ENCODE measurements around the gene DNAH17.

DNAH17 gene

GRCh38 chr17:78544881-78545755 is 32.1 kb downstream of the DNAH17 start:
- no peak for DNase-seq (ENCODE audit: low spot score)

GRCh38 chr17:78541488-78542206 is 35.5 kb downstream of the DNAH17 start:
- DNase-seq (ENCODE audit: low spot score) = no peak

- no peak for DNase-seq (ENCODE audit: low spot score)
Measured at GRCh38 chr17:78539781-78540180, 37.4 kb downstream of the DNAH17 start.

GRCh38 chr17:78538033-78538776 is 39.0 kb downstream of the DNAH17 start:
- DNase-seq (ENCODE audit: low spot score) = no peak

- DNase-seq (ENCODE audit: low spot score) = no peak
Measured at GRCh38 chr17:78537217-78537860, 39.9 kb downstream of the DNAH17 start.

- peak; percentile 20 for DNase-seq (ENCODE audit: low spot score)
Measured at GRCh38 chr17:78535273-78536197, 41.7 kb downstream of the DNAH17 start.

GRCh38 chr17:78534492-78535272 is 42.5 kb downstream of the DNAH17 start:
- DNase-seq (ENCODE audit: low spot score) = no peak

GRCh38 chr17:78532922-78533640 is 44.1 kb downstream of the DNAH17 start:
- no peak for DNase-seq (ENCODE audit: low spot score)

- no peak for DNase-seq (ENCODE audit: low spot score)
Measured at GRCh38 chr17:78532311-78532710, 44.9 kb downstream of the DNAH17 start.

- DNase-seq (ENCODE audit: low spot score) = no peak
Measured at GRCh38 chr17:78530675-78531074, 46.5 kb downstream of the DNAH17 start.

- DNase-seq (ENCODE audit: low spot score) = no peak
Measured at GRCh38 chr17:78529871-78530670, 47.1 kb downstream of the DNAH17 start.

GRCh38 chr17:78529251-78529650 is 47.9 kb downstream of the DNAH17 start:
- no peak for DNase-seq (ENCODE audit: low spot score)

GRCh38 chr17:78528541-78528940 is 48.7 kb downstream of the DNAH17 start:
- DNase-seq (ENCODE audit: low spot score) = no peak

- DNase-seq (ENCODE audit: low spot score) = no peak
Measured at GRCh38 chr17:78527345-78527744, 49.9 kb downstream of the DNAH17 start.

- DNase-seq (ENCODE audit: low spot score) = no peak
Measured at GRCh38 chr17:78526231-78527025, 50.8 kb downstream of the DNAH17 start.

GRCh38 chr17:78525511-78526160 is 51.6 kb downstream of the DNAH17 start:
- DNase-seq (ENCODE audit: low spot score) = no peak

- DNase-seq (ENCODE audit: low spot score) = no peak
Measured at GRCh38 chr17:78524870-78525510, 52.2 kb downstream of the DNAH17 start.
